Activated naive CD8-positive, alpha-beta T cell treated with anti-CD3 and anti-CD28 coated beads, Interleukin-2, amount 50 U/mL, for 24 hours (primary cell): ENCODE results near the gene TTBK2.

Experiments
- ATAC-seq: fragments of 150-1000 bp; cut with Tn5 transposase; one replicate; pipeline ENCODE4 v1.10.0; 2021
- DNase-seq: peaks from one replicate; pipeline ENCODE4 v3.0.0; 2021
- H3K27ac Mint-ChIP-seq: one replicate; pipeline ENCODE4 v1.8.0; 2021; ENCODE audit warnings: mild to moderate bottlenecking, mixed read lengths
- H3K27me3 Mint-ChIP-seq: one replicate; pipeline ENCODE4 v1.8.0; 2021; ENCODE audit warnings: mixed read lengths
- H3K36me3 Mint-ChIP-seq: one replicate; pipeline ENCODE4 v1.8.0; 2021; ENCODE audit warnings: low read depth, mixed read lengths
- H3K4me1 Mint-ChIP-seq: one replicate; pipeline ENCODE4 v1.8.0; 2021; ENCODE audit warnings: mixed read lengths
- H3K4me3 Mint-ChIP-seq: one replicate; pipeline ENCODE4 v1.8.0; 2021; ENCODE audit warnings: mild to moderate bottlenecking, moderate library complexity, mixed read lengths
- H3K9me3 Mint-ChIP-seq: one replicate; pipeline ENCODE4 v1.8.0; 2021; ENCODE audit warnings: mixed read lengths

TTBK2 gene

DNA sequence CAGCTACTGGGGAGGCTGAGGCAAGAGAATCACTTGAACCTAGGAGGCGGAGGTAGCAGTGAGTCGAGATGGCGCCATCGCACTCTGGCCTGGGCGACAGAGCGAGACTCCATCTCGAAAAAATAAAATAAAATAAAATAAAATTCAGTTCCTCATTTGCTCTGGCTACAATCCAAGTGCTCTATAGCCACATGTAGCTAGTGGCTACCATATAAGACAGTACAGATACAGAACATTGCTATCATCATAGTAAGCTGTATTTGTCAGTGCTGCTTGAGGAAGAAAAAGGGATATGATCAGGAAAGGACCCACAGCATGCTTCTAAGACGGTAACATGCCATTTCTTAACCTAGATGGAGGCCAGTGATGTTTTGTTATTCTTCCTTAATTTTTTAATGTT, 95.0 kb downstream of the TTBK2 start:
- no peak overlapping the region for H3K4me3 Mint-ChIP-seq
- H3K4me1 Mint-ChIP-seq = no peaks in the 10 kb centered on the region
- DNase-seq (no peak), ATAC-seq (no peak)
- H3K27me3 Mint-ChIP-seq = no peaks in the 10 kb centered on the region
- peaks cover 8% of the 10 kb centered on the region for H3K36me3 Mint-ChIP-seq
- no peak overlapping the region for H3K27ac Mint-ChIP-seq
- no peaks in the 10 kb centered on the region for H3K9me3 Mint-ChIP-seq

DNA sequence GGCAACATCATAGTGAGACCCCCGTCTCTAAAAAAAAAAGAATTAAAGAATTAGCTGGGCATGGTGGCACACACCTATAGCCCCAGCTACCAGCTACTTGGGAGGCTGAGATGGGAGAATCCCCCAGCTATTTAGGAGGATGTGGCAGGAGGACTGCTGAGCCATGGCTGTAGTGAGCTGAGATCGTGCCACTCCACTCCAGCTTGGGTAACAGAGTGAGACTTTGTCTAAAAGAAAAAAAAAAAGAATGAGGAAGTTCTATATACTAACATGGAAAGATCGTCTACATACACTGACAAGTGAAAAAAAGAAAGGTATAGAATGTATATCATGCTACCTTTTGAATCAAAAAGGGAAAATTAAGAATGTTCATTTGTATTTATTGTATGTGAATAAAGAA, 99.8 kb downstream of the TTBK2 start:
- ATAC-seq (no peak), DNase-seq (no peak)
- Mint-ChIP-seq H3K4me3 (no peak overlapping the region), H3K27me3 (no peaks in the 10 kb centered on the region), H3K4me1 (no peaks in the 10 kb centered on the region), H3K36me3 (peaks cover 3% of the 10 kb centered on the region), H3K27ac (no peak overlapping the region), H3K9me3 (no peaks in the 10 kb centered on the region)

- Mint-ChIP-seq H3K27ac (no peak overlapping the region), H3K36me3 (peaks cover 2% of the 10 kb centered on the region), H3K4me1 (no peaks in the 10 kb centered on the region), H3K9me3 (no peaks in the 10 kb centered on the region), H3K27me3 (no peaks in the 10 kb centered on the region), H3K4me3 (no peak overlapping the region)
- ATAC-seq (no peak), DNase-seq (no peak)
These were observed 100.8 kb downstream of the TTBK2 start for GRCh38 chr15:42819786-42820185.

- H3K4me3 Mint-ChIP-seq = no peak overlapping the region
- H3K27me3 Mint-ChIP-seq = no peaks in the 10 kb centered on the region
- no peak overlapping the region for H3K27ac Mint-ChIP-seq
- peaks cover 2% of the 10 kb centered on the region for H3K36me3 Mint-ChIP-seq
- no peaks in the 10 kb centered on the region for H3K4me1 Mint-ChIP-seq
- no peaks in the 10 kb centered on the region for H3K9me3 Mint-ChIP-seq
- DNase-seq (no peak), ATAC-seq (no peak)
These were observed 109.1 kb downstream of the TTBK2 start for GRCh38 chr15:42811433-42811832.

GRCh38 chr15:42808913-42809312, 111.7 kb downstream of the TTBK2 start:
- no peaks in the 10 kb centered on the region for H3K27me3 Mint-ChIP-seq
- H3K9me3 Mint-ChIP-seq = no peaks in the 10 kb centered on the region
- no peak overlapping the region for H3K27ac Mint-ChIP-seq
- DNase-seq = no peak
- ATAC-seq = no peak
- H3K4me3 Mint-ChIP-seq = no peak overlapping the region
- H3K4me1 Mint-ChIP-seq = no peaks in the 10 kb centered on the region
- H3K36me3 Mint-ChIP-seq = peaks cover 2% of the 10 kb centered on the region

- peaks cover 7% of the 10 kb centered on the region for H3K36me3 Mint-ChIP-seq
These were observed 115.3 kb downstream of the TTBK2 start for GRCh38 chr15:42805266-42805665.

GRCh38 chr15:42804739-42805138, 115.8 kb downstream of the TTBK2 start:
- DNase-seq = no peak
- Mint-ChIP-seq H3K36me3 (peaks cover 7% of the 10 kb centered on the region), H3K4me1 (no peaks in the 10 kb centered on the region), H3K27ac (no peak overlapping the region), H3K9me3 (no peaks in the 10 kb centered on the region), H3K4me3 (no peak overlapping the region), H3K27me3 (no peaks in the 10 kb centered on the region)
- ATAC-seq = no peak

More at GRCh38 chr15:42805266-42805665, 115.3 kb downstream of the TTBK2 start:
- H3K9me3 Mint-ChIP-seq = no peaks in the 10 kb centered on the region
- no peak overlapping the region for H3K4me3 Mint-ChIP-seq
- ATAC-seq (no peak), DNase-seq (no peak)
- H3K27ac Mint-ChIP-seq = no peak overlapping the region
- no peaks in the 10 kb centered on the region for H3K27me3 Mint-ChIP-seq
- no peaks in the 10 kb centered on the region for H3K4me1 Mint-ChIP-seq

- no peaks in the 10 kb centered on the region for H3K4me1 Mint-ChIP-seq
- no peak overlapping the region for H3K27ac Mint-ChIP-seq
- H3K36me3 Mint-ChIP-seq = peaks cover 7% of the 10 kb centered on the region
- no peak for DNase-seq
- no peak overlapping the region for H3K4me3 Mint-ChIP-seq
- ATAC-seq = no peak
- H3K9me3 Mint-ChIP-seq = no peaks in the 10 kb centered on the region
- H3K27me3 Mint-ChIP-seq = no peaks in the 10 kb centered on the region
These were observed 117.1 kb downstream of the TTBK2 start for GRCh38 chr15:42803436-42803835.

DNA sequence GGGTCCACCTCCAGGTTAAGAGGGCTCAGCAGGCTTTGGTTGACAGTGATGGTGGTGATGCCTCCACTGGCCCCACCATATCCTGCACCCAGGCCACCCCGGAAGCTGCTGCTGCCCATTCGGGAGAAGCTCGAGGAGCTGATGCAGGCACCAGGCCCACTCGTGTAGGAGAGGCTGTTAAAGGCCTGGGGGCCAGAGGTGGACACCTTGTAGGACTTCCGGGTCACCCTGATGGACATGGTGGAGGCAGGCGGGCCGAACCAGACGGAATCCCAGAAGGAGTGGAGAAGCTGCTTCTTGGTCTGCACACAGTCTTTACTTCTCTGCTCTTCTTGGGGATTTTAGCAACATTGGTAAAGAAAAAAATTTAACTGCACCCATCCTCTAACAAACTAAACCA, 118.4 kb downstream of the TTBK2 start:
- no peak for ATAC-seq
- no peaks in the 10 kb centered on the region for H3K4me1 Mint-ChIP-seq

DNA sequence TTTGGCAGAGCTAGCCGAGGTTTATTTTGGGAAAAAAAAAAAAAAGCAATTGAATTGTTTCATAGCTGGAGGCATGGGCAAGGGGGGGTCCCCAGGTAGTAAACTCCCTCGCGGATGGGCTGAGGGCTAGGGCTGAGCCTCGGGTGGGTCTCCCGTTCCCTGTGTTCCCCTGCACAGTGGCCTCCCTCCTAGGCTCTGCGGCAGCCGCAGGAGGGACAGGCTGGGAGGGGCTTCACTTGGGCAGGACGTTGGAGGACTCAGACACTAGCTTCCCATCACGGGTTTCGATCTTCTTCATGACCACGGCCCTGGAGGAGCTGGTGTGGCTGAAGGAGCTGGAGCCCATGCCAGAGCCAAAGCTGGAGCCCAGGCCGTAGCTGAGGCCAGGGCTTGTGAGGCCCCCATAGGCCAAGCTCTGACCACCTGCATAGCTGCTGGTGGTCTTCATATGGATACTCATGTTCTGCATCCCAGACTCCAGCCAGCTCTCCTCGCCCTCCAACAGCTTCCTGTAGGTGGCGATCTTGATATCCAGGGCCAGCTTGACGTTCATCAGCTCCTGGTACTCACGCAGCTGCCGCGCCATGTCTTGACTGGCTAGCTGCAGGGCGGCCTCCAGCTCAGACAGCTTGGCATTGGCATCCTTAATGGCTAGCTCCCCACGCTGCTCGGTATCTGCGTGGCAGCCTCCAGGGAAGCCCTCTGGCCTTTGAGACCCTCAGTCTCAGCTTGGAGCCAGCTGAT, 119.7 kb downstream of the TTBK2 start:
- Mint-ChIP-seq H3K4me1 (peaks cover 3% of the 10 kb centered on the region), H3K27me3 (no peaks in the 10 kb centered on the region), H3K9me3 (no peaks in the 10 kb centered on the region), H3K27ac (no peak overlapping the region), H3K4me3 (no peak overlapping the region), H3K36me3 (peaks cover 7% of the 10 kb centered on the region)
- ATAC-seq = no peak
- peak; percentile 13 for DNase-seq

More for the DNA sequence above, 118.4 kb downstream of the TTBK2 start:
- H3K36me3 Mint-ChIP-seq = peaks cover 7% of the 10 kb centered on the region
- no peaks in the 10 kb centered on the region for H3K9me3 Mint-ChIP-seq
- DNase-seq = no peak
- H3K4me3 Mint-ChIP-seq = no peak overlapping the region
- no peak overlapping the region for H3K27ac Mint-ChIP-seq
- H3K27me3 Mint-ChIP-seq = no peaks in the 10 kb centered on the region

GRCh38 chr15:42798802-42799201, 121.8 kb downstream of the TTBK2 start:
- Mint-ChIP-seq H3K27ac (no peak overlapping the region), H3K27me3 (no peaks in the 10 kb centered on the region), H3K4me3 (no peak overlapping the region), H3K9me3 (no peaks in the 10 kb centered on the region), H3K4me1 (peaks cover 3% of the 10 kb centered on the region), H3K36me3 (peaks cover 6% of the 10 kb centered on the region)
- ATAC-seq (no peak), DNase-seq (no peak)

DNA sequence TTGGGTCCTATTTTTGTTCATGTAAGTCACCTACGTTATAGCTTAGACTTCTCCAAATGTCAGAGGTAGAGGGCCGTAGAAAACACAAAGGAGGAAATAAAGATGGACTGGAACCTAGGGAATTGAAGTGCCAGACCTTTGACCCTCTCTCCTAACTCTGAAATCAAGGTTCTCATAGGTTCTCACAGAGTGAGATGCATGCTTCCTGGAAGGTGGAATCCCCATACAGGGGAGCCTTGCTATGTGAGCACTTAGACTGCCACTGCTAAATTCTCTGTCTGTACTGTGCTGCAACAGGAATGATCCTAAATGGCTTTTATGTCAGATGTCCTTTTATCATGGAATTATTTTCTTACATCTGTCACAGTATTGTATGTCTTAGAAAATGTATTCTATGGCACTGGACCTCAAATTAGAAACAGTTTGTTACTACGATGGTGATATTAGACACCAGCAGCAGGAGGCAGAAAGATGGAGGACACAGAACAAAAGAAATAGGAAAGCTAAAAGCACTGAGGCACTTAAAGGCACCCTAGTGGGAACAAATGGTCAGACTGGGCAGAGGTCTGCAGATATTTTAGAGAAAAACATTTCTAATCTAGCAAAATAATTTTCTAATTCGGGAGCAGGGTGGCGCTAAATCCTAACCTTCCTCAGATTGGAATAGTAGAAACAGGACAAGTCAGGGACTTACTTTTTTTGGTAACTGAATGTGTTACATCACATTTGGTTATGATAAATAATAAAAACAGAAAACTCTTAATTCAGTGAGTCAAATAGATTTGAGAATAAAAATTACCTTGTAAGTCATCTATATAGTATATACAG, 123.4 kb downstream of the TTBK2 start:
- ATAC-seq (no peak), DNase-seq (no peak)
- no peak overlapping the region for H3K27ac Mint-ChIP-seq
- H3K27me3 Mint-ChIP-seq = no peaks in the 10 kb centered on the region
- H3K4me1 Mint-ChIP-seq = peaks cover 3% of the 10 kb centered on the region
- peaks cover 5% of the 10 kb centered on the region for H3K36me3 Mint-ChIP-seq
- H3K4me3 Mint-ChIP-seq = no peak overlapping the region
- no peaks in the 10 kb centered on the region for H3K9me3 Mint-ChIP-seq

DNA sequence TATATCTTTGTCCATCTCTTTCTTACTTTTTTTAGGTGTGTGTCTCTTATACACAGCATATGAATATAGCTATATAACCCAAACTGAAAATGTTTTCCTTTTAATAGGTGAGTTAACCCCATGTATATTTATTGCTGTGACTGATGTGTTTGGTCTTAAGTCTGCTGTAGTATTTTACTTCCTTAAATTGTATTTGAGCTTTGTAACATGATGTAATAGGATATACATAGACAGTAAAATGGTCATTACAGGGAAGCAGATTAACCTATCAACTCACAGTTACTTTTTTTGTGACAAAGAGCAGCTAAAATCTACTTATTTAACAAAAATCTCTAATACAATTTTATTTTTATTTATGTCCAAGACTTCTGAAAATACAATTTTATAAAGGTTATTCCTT, 131.9 kb downstream of the TTBK2 start:
- H3K4me3 Mint-ChIP-seq = no peak overlapping the region
- no peaks in the 10 kb centered on the region for H3K36me3 Mint-ChIP-seq
- H3K4me1 Mint-ChIP-seq = no peaks in the 10 kb centered on the region
- DNase-seq (no peak), ATAC-seq (no peak)
- no peaks in the 10 kb centered on the region for H3K27me3 Mint-ChIP-seq
- no peaks in the 10 kb centered on the region for H3K9me3 Mint-ChIP-seq
- H3K27ac Mint-ChIP-seq = no peak overlapping the region

DNA sequence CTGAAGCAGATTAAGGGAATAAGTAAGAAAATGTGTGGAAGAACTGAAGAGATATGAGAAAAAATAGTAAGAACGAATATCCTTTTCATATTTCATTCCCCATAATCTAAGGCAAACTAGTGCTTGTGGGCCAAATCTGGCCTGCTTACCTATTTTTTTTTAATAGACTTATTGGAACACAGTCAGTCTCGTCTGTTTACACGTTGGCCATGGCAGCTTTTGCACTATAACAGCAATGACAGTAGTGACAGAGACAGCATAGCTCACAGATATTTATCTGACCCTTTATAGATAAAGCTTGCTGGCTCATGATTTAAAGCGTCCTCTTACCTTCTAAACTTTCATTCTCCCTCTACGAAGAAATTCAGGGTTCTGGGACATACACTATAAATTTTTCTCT, 133.6 kb downstream of the TTBK2 start:
- no peaks in the 10 kb centered on the region for H3K9me3 Mint-ChIP-seq
- no peak overlapping the region for H3K4me3 Mint-ChIP-seq
- no peak overlapping the region for H3K27ac Mint-ChIP-seq
- H3K4me1 Mint-ChIP-seq = no peaks in the 10 kb centered on the region
- no peaks in the 10 kb centered on the region for H3K27me3 Mint-ChIP-seq
- H3K36me3 Mint-ChIP-seq = peaks cover 3% of the 10 kb centered on the region
- DNase-seq = no peak
- no peak for ATAC-seq

DNA sequence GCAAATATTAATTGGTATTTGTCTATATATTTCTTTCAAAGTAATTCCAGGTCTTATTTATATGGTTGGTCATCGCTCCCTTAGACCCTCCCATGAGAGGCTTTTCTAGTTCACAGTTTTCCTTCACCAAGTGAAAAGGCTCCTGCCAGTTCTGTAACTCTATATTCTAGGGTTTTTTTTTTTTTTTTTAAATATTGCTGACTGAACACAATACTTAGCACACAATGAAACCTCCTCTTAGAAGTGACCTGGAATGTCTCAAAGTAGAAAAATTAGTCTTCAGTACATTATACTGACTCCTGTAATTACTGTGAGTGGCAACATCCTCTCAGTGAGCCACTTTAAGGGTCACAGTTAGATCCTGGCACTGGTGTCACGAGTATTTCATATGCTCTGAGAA, 135.0 kb downstream of the TTBK2 start:
- DNase-seq (no peak), ATAC-seq (no peak)
- Mint-ChIP-seq H3K4me3 (no peak overlapping the region), H3K27me3 (no peaks in the 10 kb centered on the region), H3K36me3 (peaks cover 5% of the 10 kb centered on the region), H3K9me3 (no peaks in the 10 kb centered on the region), H3K27ac (no peak overlapping the region), H3K4me1 (no peaks in the 10 kb centered on the region)
